Stomach (tissue), 4 donors: ENCODE data around the gene QPCT.

Experiments used
- POLR2AphosphoS5 ChIP-seq, 3 donors: sonication (generic); formaldehyde crosslinking; IDR thresholded peaks; one replicate each; pipeline ENCODE4 v1.6.1; 2016; ENCODE audit warnings: antibody characterized with exemption in 3 of 3
- TF ChIP-seq, protein P1 (sequence below), 7 experiments: fragments of 450-650 bp in 4 of 7; fragments of 200-600 bp in 3 of 7; sonication (generic) in 3 of 7; IDR thresholded peaks; one replicate each; pipeline ENCODE4 v1.5.1; 2016 to 2019; ENCODE audit warnings: antibody characterized with exemption in 7 of 7, control low read depth in 2 of 7, mild to moderate bottlenecking in 1 of 7

- TF ChIP-seq POLR2AphosphoS5 (IDR thresholded peaks at IDR 0.05) = no peak
- TF ChIP-seq, protein P1, sequence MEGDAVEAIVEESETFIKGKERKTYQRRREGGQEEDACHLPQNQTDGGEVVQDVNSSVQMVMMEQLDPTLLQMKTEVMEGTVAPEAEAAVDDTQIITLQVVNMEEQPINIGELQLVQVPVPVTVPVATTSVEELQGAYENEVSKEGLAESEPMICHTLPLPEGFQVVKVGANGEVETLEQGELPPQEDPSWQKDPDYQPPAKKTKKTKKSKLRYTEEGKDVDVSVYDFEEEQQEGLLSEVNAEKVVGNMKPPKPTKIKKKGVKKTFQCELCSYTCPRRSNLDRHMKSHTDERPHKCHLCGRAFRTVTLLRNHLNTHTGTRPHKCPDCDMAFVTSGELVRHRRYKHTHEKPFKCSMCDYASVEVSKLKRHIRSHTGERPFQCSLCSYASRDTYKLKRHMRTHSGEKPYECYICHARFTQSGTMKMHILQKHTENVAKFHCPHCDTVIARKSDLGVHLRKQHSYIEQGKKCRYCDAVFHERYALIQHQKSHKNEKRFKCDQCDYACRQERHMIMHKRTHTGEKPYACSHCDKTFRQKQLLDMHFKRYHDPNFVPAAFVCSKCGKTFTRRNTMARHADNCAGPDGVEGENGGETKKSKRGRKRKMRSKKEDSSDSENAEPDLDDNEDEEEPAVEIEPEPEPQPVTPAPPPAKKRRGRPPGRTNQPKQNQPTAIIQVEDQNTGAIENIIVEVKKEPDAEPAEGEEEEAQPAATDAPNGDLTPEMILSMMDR (IDR thresholded peaks at IDR 0.05) = no peak
These were observed 11.9 kb downstream of the QPCT start for GRCh38 chr2:37356299-37356698.
